GM20000 (cell line): ENCODE data around the gene FRMD4B.

Experiments used
- DNase-seq: peaks from one replicate; pipeline ENCODE4 v3.0.0; 2012; ENCODE audit warnings: low spot score
- CTCF ChIP-seq: IDR thresholded peaks from 2 replicates; pipeline ENCODE4 v1.5.1; 2012; ENCODE audit warnings: mild to moderate bottlenecking, control low read depth; ENCODE audit errors: extremely low read depth, missing control alignments

The FRMD4B gene

GRCh38 chr3:69389520-69390248 is 3.8 kb upstream of the FRMD4B start:
- no peak for DNase-seq
- no peak for TF ChIP-seq CTCF

GRCh38 chr3:69388241-69388640 is 2.4 kb upstream of the FRMD4B start:
- DNase-seq, result no peak
- no peak for TF ChIP-seq CTCF

GRCh38 chr3:69386556-69387385 is 883 bp upstream of the FRMD4B start:
- DNase-seq, result no peak
- no peak for TF ChIP-seq CTCF

GRCh38 chr3:69385123-69385722 is 665 bp downstream of the FRMD4B start:
- DNase-seq, result no peak

GRCh38 chr3:69384326-69384725 is 1.6 kb downstream of the FRMD4B start:
- TF ChIP-seq CTCF, result no peak
- no peak for DNase-seq

More at GRCh38 chr3:69385123-69385722, 665 bp downstream of the FRMD4B start:
- no peak for TF ChIP-seq CTCF

DNA sequence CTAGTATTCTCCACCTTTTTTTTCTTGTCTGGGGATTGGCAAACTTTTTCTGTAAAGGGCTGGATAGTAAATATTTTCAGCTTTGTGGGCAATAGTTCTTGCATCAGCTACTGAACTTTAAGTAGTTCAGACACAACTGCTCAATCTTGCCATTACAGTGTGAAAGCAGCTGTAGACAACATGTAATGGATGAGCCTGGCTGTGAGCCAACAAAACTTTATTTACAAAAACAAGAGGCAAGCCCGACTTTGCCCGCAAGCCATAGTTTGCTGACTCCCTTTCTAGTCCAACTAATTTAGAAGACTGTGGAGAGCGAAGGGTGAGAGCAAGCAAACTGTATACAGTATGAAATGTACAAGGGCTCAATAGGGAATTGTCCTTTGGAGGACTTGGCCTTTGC is 6.2 kb downstream of the FRMD4B start:
- TF ChIP-seq CTCF, result no peak
- DNase-seq, result no peak
